Measurements from ENCODE around the gene PAM.

DNA sequence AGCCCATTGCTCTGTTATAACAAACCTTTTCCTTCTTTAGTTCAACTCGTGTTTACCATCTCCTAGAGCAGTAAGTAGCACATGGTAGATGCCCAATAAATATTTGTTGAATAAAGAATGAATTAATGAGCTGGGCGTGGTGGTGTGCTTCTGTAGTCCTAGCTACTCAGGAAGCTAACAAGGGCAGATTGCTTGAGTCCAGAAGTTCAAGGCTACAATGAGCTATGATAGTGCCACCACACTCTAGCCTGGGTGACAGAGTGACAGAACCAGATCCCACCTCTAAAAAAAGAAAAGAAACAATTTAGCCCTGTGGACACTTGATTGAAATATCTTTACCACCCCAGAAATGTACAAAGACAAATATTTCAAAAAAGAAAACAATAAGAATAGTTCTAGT lies 14.6 kb upstream of the PAM start:
- TF ChIP-seq, protein P1, sequence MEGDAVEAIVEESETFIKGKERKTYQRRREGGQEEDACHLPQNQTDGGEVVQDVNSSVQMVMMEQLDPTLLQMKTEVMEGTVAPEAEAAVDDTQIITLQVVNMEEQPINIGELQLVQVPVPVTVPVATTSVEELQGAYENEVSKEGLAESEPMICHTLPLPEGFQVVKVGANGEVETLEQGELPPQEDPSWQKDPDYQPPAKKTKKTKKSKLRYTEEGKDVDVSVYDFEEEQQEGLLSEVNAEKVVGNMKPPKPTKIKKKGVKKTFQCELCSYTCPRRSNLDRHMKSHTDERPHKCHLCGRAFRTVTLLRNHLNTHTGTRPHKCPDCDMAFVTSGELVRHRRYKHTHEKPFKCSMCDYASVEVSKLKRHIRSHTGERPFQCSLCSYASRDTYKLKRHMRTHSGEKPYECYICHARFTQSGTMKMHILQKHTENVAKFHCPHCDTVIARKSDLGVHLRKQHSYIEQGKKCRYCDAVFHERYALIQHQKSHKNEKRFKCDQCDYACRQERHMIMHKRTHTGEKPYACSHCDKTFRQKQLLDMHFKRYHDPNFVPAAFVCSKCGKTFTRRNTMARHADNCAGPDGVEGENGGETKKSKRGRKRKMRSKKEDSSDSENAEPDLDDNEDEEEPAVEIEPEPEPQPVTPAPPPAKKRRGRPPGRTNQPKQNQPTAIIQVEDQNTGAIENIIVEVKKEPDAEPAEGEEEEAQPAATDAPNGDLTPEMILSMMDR (IDR thresholded peaks at IDR 0.05): no peak
- no peak for TF ChIP-seq POLR2A (IDR thresholded peaks at IDR 0.05)
